ENCODE results near the gene FADS2.

- TF ChIP-seq HBP1 (CRISPR knock-in tag; IDR thresholded peaks at IDR 0.05) = no peak; the same call in 1 of the 2 replicates
- peak; percentile 38; the same call in 1 of the 2 replicates for TF ChIP-seq BHLHE40 (IDR thresholded peaks at IDR 0.05; ENCODE audit: low read length)
- peak; percentile 46; the same call in 1 of the 2 replicates for TF ChIP-seq GABPB1 (CRISPR knock-in tag; IDR thresholded peaks at IDR 0.05)
- no peak; the same call in 1 of the 2 replicates for TF ChIP-seq ESRRA (IDR thresholded peaks at IDR 0.05; ENCODE audit: borderline replicate concordance, low read depth)
- TF ChIP-seq TFE3 (CRISPR knock-in tag; IDR thresholded peaks at IDR 0.05) = no peak
- TF ChIP-seq KDM1A (IDR thresholded peaks at IDR 0.05) = no peak; a peak in 1 of 4 replicates
- peak; percentile 15; the same call in 1 of the 2 replicates for TF ChIP-seq KLF6 (CRISPR knock-in tag; IDR thresholded peaks at IDR 0.05; ENCODE audit: borderline replicate concordance)
- TF ChIP-seq CLOCK (CRISPR knock-in tag; IDR thresholded peaks at IDR 0.05; ENCODE audit: borderline replicate concordance) = no peak
- TF ChIP-seq CTCF (IDR thresholded peaks at IDR 0.05 in 2 of 3, conservative IDR thresholded peaks at IDR 0.05 in 1 of 3; ENCODE audit: insufficient read depth in 2 of 3, low read depth in 1 of 3, low read length in 3 of 3) = no peak
- no peak for TF ChIP-seq ZNF23 (CRISPR knock-in tag; IDR thresholded peaks at IDR 0.05)
- no peak for TF ChIP-seq IRF1 (CRISPR knock-in tag; IDR thresholded peaks at IDR 0.05; ENCODE audit: borderline replicate concordance)
- TF ChIP-seq MAZ (CRISPR knock-in tag; conservative IDR thresholded peaks at IDR 0.05 in 1 of 2, IDR thresholded peaks at IDR 0.05 in 1 of 2) = peak; percentile 54 to 75; a peak in 3 of 4 replicates
- no peak for TF ChIP-seq HCFC1 (IDR thresholded peaks at IDR 0.05; ENCODE audit: low read depth, low read length)
Observed at GRCh38 chr11:61834278-61835048, 6.4 kb downstream of the FADS2 start.
